ENCODE measurements around the gene TPST1.
"Not testable (repeated sequence)": the region's sequence is repeated elsewhere in the genome, so short reads cannot be mapped to it uniquely, and the experiment has no call there.

DNA sequence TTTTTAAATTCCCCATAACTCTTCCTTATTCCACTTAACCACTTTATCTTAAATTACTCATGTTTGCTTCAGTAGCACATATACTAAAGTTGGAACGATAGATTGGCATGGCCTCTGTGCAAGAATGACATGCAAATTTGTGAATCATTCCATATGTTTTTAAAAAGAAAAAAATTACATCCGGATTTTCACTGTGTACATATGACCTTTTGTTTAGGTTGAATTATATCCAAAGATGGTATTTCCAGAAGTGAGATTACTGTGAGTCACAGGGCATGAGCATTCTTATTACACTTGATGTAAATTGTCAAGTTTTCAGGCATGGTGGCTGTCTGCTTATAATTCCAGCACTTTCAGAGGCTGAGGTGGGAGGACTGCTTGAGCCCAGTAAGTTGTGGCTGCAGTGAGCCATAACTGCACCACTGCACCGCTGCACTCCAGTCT lies 190.0 kb downstream of the TPST1 start:
- TF ChIP-seq, protein P1, sequence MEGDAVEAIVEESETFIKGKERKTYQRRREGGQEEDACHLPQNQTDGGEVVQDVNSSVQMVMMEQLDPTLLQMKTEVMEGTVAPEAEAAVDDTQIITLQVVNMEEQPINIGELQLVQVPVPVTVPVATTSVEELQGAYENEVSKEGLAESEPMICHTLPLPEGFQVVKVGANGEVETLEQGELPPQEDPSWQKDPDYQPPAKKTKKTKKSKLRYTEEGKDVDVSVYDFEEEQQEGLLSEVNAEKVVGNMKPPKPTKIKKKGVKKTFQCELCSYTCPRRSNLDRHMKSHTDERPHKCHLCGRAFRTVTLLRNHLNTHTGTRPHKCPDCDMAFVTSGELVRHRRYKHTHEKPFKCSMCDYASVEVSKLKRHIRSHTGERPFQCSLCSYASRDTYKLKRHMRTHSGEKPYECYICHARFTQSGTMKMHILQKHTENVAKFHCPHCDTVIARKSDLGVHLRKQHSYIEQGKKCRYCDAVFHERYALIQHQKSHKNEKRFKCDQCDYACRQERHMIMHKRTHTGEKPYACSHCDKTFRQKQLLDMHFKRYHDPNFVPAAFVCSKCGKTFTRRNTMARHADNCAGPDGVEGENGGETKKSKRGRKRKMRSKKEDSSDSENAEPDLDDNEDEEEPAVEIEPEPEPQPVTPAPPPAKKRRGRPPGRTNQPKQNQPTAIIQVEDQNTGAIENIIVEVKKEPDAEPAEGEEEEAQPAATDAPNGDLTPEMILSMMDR (optimal IDR thresholded peaks at IDR 0.05 in 1 of 3, IDR thresholded peaks at IDR 0.05 in 1 of 3, conservative IDR thresholded peaks at IDR 0.05 in 1 of 3; ENCODE audit: extremely low read depth in 1 of 3, insufficient read depth in 2 of 3, low read length in 3 of 3): not testable (repeated sequence)
- TF ChIP-seq EZH2 (IDR thresholded peaks at IDR 0.05; ENCODE audit: low read length): not testable (repeated sequence)

Measured in keratinocyte (primary cell).